Measurements from ENCODE around the gene DCAF12.

DCAF12 gene

GRCh38 chr9:34124926-34125325, 1.6 kb downstream of the DCAF12 start:
- DNase-seq = no peak

- no peak for DNase-seq
These were observed 2.4 kb downstream of the DCAF12 start for GRCh38 chr9:34124099-34124498.

- DNase-seq = no peak
These were observed 2.8 kb downstream of the DCAF12 start for GRCh38 chr9:34123682-34124081.

GRCh38 chr9:34121996-34122395, 4.5 kb downstream of the DCAF12 start:
- no peak for DNase-seq

GRCh38 chr9:34119713-34120112, 6.8 kb downstream of the DCAF12 start:
- DNase-seq = no peak

- no peak for DNase-seq
These were observed 12.1 kb downstream of the DCAF12 start for GRCh38 chr9:34114436-34114835.

GRCh38 chr9:34106110-34106509, 20.4 kb downstream of the DCAF12 start:
- DNase-seq = no peak

GRCh38 chr9:34102796-34103195, 23.7 kb downstream of the DCAF12 start:
- no peak for DNase-seq

GRCh38 chr9:34098307-34098706, 28.2 kb downstream of the DCAF12 start:
- no peak for DNase-seq

GRCh38 chr9:34097865-34098264, 28.6 kb downstream of the DCAF12 start:
- DNase-seq = no peak

GRCh38 chr9:34096751-34097150, 29.7 kb downstream of the DCAF12 start:
- DNase-seq = no peak

- no peak for DNase-seq
These were observed 32.9 kb downstream of the DCAF12 start for GRCh38 chr9:34093578-34093977.

- no peak for DNase-seq
These were observed 37.2 kb downstream of the DCAF12 start for GRCh38 chr9:34089311-34089710.

- no peak for DNase-seq
These were observed 39.1 kb downstream of the DCAF12 start for GRCh38 chr9:34087370-34087769.

GRCh38 chr9:34086864-34087263, 39.6 kb downstream of the DCAF12 start:
- DNase-seq = no peak

- no peak for DNase-seq
These were observed 40.7 kb downstream of the DCAF12 start for GRCh38 chr9:34085581-34086500.

- no peak for DNase-seq
These were observed 41.9 kb downstream of the DCAF12 start for GRCh38 chr9:34084562-34084961.

GRCh38 chr9:34079181-34079580, 47.3 kb downstream of the DCAF12 start:
- no peak for DNase-seq

- DNase-seq = no peak
These were observed 53.5 kb downstream of the DCAF12 start for GRCh38 chr9:34072868-34073590.

GRCh38 chr9:34072410-34072809, 54.1 kb downstream of the DCAF12 start:
- DNase-seq = no peak

- DNase-seq = no peak
These were observed 55.7 kb downstream of the DCAF12 start for GRCh38 chr9:34070606-34071324.

- DNase-seq = no peak
These were observed 56.7 kb downstream of the DCAF12 start for GRCh38 chr9:34069831-34070230.

GRCh38 chr9:34065541-34065940, 61.0 kb downstream of the DCAF12 start:
- DNase-seq = no peak

GRCh38 chr9:34059954-34060353, 66.5 kb downstream of the DCAF12 start:
- no peak for DNase-seq

Data from stimulated activated CD4-positive, alpha-beta T cell treated with anti-CD3 and anti-CD28 coated beads, Interleukin-12 subunit alpha, Interleukin-12 subunit beta, amount 100 ng/mL, for 4 hours (primary cell).